Transverse colon (tissue), 4 donors: ENCODE results near the gene TMSB4X. TPM values are rescaled to one million over a fixed set of nuclear protein-coding genes. Genes with fewer than 3 reads are reported as not detected.

ENCODE experiments used
- DNase-seq: peaks from one replicate; pipeline ENCODE4 v3.0.0-alpha.2; 2019
- H3K27ac ChIP-seq, 4 donors: fragments of 200-600 bp; sonication (generic); 2 replicates each; pipeline ENCODE4 v1.5.1; 2016 to 2018; ENCODE audit warnings: inconsistent platforms in 4 of 4
- H3K27me3 ChIP-seq: fragments of 200-600 bp; sonication (generic); 2 replicates; pipeline ENCODE4 v1.5.1; 2017; ENCODE audit warnings: inconsistent platforms
- H3K36me3 ChIP-seq, 4 donors: fragments of 200-600 bp; sonication (generic); 2 replicates each; pipeline ENCODE4 v1.5.1; 2017 to 2019; ENCODE audit warnings: inconsistent platforms in 4 of 4
- H3K4me1 ChIP-seq, 4 donors: fragments of 200-600 bp; sonication (generic); 2 replicates each; pipeline ENCODE4 v1.5.1; 2017 to 2020; ENCODE audit warnings: inconsistent platforms in 4 of 4
- H3K4me3 ChIP-seq, 4 donors: fragments of 200-600 bp; sonication (generic); 1 replicate in 1 of 4; 2 replicates in 3 of 4; pipeline versions ENCODE4 v1.5.1 to v1.6.1; 2017 to 2019; ENCODE audit warnings: inconsistent platforms in 4 of 4
- H3K9me3 ChIP-seq, 2 donors: fragments of 200-600 bp; sonication (generic); 2 replicates each; pipeline ENCODE4 v1.5.1; 2017 to 2019; ENCODE audit warnings: inconsistent platforms in 2 of 2
- EP300 ChIP-seq: sonication (generic); formaldehyde crosslinking; IDR thresholded peaks from one replicate; pipeline ENCODE4 v1.6.1; 2017; ENCODE audit warnings: antibody characterized with exemption, low read depth
- POLR2A ChIP-seq: fragments of 450-650 bp; IDR thresholded peaks from one replicate; pipeline ENCODE4 v1.6.1; 2016; ENCODE audit warnings: antibody characterized with exemption, mild to moderate bottlenecking, moderate library complexity
- POLR2AphosphoS5 ChIP-seq, 3 donors: sonication (generic); formaldehyde crosslinking; IDR thresholded peaks; one replicate each; pipeline ENCODE4 v1.6.1; 2016; ENCODE audit warnings: antibody characterized with exemption in 3 of 3
- WGBS, 2 donors: methylation state at CpG; one replicate each; pipeline ENCODE4 v1.1.5; 2018; ENCODE audit warnings: low coverage in 1 of 2; 5-methylcytosine and 5-hydroxymethylcytosine counted together
- in situ Hi-C, 4 donors: fragments of 200-750 bp; cut with MboI; loops; one replicate each; pipeline versions ENCODE4 v1.15.0 to v1.15.1; 2017; ENCODE audit warnings: low sequenced_read_pairs in 3 of 4, low pct_ligation_motif_present in 1 of 4, low pct_unique_long_range_greater_than_20kb in 1 of 4
- intact Hi-C: fragments of 100-400 bp; cut with DNase I; formaldehyde crosslinking; loops from one replicate; pipeline ENCODE4 v1.15.1; 2023; ENCODE audit warnings: low total_unique reads
- total RNA-seq, 4 donors: library from RNA; depleted of rRNA; stranded (reverse); fragments of >200 nt; gene quantifications; one replicate each; pipeline ENCODE4 v1.1.0, GENCODE V29; 2016
- TF ChIP-seq, protein P1 (sequence below), 5 experiments: fragments of 200-600 bp in 3 of 5; fragments of 450-650 bp in 2 of 5; sonication (generic) in 3 of 5; IDR thresholded peaks; 1 replicate in 2 of 5; 2 replicates in 3 of 5; pipeline ENCODE4 v1.5.1; 2016 to 2017; ENCODE audit warnings: antibody characterized with exemption in 5 of 5, inconsistent platforms in 3 of 5, mild to moderate bottlenecking in 2 of 5, moderate library complexity in 1 of 5

The TMSB4X gene
- total RNA-seq, 4 donors from 2014 or later, result 680 to 4,578 (median 2,996) TPM

- no peak overlapping the region for H3K4me3 ChIP-seq
- no peaks in the 10 kb centered on the region for H3K9me3 ChIP-seq
- H3K4me1 ChIP-seq, result peaks cover 0 to 25% (median 17%) of the 10 kb centered on the region in 4 donors
- H3K27ac ChIP-seq, result peak overlapping the region; percentile 77 to 84 (median 80)
- in situ Hi-C loops (no loop called here), intact Hi-C loops (no loop called here)
- no peaks in the 10 kb centered on the region for H3K36me3 ChIP-seq
- WGBS, 2 donors, result 54% methylated on average over 4 of the region's 4 CpGs; no CpG with 5 or more reads in 1 of the 2 donors
- DNase-seq, result no peak
- no peaks in the 10 kb centered on the region for H3K27me3 ChIP-seq
- TF ChIP-seq POLR2AphosphoS5 (IDR thresholded peaks at IDR 0.05) (no peak), EP300 (no peak), POLR2A (no peak)
- TF ChIP-seq, protein P1, sequence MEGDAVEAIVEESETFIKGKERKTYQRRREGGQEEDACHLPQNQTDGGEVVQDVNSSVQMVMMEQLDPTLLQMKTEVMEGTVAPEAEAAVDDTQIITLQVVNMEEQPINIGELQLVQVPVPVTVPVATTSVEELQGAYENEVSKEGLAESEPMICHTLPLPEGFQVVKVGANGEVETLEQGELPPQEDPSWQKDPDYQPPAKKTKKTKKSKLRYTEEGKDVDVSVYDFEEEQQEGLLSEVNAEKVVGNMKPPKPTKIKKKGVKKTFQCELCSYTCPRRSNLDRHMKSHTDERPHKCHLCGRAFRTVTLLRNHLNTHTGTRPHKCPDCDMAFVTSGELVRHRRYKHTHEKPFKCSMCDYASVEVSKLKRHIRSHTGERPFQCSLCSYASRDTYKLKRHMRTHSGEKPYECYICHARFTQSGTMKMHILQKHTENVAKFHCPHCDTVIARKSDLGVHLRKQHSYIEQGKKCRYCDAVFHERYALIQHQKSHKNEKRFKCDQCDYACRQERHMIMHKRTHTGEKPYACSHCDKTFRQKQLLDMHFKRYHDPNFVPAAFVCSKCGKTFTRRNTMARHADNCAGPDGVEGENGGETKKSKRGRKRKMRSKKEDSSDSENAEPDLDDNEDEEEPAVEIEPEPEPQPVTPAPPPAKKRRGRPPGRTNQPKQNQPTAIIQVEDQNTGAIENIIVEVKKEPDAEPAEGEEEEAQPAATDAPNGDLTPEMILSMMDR (IDR thresholded peaks at IDR 0.05), result no peak
Observed at GRCh38 chrX:12946406-12946805, 28.5 kb upstream of the TMSB4X start.

DNA sequence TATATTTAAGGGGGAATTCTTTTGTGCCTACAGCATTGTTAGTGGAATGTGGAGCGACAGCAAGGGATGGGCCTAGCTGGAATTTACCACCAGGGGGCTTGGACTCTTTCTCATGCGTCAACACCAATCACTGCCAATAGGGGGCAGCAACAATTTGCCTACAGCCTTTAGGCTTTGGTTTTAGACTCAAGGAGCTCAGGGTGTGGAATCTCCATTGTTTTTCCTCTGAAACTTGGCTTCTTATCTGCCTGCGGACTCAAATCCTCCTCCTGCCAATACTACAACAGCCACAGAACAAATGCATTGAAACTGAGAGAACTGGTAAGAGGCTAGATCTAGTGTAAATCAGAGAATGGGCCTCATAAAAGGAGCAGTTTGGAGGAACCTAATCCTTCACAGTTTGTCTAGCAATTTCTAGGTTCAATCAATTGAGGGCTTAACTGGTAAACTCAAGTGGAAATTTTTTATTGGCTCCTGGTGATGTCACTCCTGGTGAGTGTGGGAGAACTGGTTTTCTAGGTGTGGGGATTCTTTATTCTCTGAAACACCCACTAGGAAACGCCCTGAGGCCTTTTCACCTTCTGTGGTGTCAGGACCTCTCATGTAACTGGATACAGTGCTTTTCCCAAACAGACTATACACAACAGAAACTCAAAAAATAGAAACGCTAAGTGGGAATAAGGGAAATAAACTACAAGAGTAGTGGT is 27.9 kb upstream of the TMSB4X start:
- no peaks in the 10 kb centered on the region for H3K27me3 ChIP-seq
- intact Hi-C loops, result no loop called here

DNA sequence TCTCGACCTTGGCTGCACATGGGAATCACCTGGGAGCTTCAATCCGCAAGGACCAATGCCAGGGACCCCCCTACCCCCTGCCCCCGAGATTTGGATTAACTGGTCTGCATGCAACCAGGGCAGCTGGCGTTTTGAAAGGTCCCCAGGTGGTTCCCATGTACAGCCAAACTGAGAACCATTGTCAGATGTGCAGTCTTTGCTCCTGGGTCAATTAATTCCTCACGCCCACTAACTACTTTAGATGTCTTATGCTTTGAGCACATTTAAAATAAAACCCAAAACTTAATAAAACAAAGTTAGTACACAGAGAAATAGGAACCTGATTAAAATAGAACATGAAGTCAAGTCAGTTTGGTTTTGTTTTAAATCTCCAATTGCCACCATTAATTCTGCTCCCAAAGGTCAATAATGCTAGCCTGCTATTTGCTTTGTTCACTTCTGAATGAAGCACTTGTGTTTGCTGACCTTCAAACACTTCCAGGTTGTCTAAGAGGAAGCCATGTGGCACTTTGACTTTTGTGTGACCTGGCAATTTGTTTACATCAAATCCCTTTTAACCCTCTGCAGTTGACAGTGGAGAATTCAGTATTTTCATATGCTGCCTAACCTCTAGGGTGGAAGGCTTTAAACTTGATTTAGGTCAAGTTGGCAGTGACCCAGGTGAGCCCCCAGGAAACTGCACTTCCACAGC is 27.2 kb upstream of the TMSB4X start:
- 58% methylated on average over 5 of the region's 5 CpGs; no CpG with 5 or more reads in 1 of the 2 donors for WGBS, 2 donors
- TF ChIP-seq POLR2A, result no peak
- Histone ChIP-seq H3K27ac (peak overlapping the region; percentile 77 to 84 (median 80)), H3K36me3 (no peaks in the 10 kb centered on the region), H3K27me3 (no peaks in the 10 kb centered on the region), H3K4me1 (peaks cover 0 to 25% (median 17%) of the 10 kb centered on the region in 4 donors), H3K9me3 (no peaks in the 10 kb centered on the region), H3K4me3 (no peak overlapping the region)
- in situ Hi-C loops (no loop called here), intact Hi-C loops (no loop called here)
- no peak for DNase-seq

More for the DNA sequence above, 27.9 kb upstream of the TMSB4X start:
- no peaks in the 10 kb centered on the region for H3K36me3 ChIP-seq
- TF ChIP-seq, protein P1 (IDR thresholded peaks at IDR 0.05), result peak; percentile 77 to 97 (median 85)
- no peak for TF ChIP-seq POLR2A
- no peaks in the 10 kb centered on the region for H3K9me3 ChIP-seq
- in situ Hi-C loops, result no loop called here
- no peak overlapping the region for H3K4me3 ChIP-seq
- DNase-seq, result peak; percentile 86
- 23% methylated on average over 5 of the region's 5 CpGs; no CpG with 5 or more reads in 1 of the 2 donors for WGBS, 2 donors
- peak overlapping the region; percentile 77 to 84 (median 80) for H3K27ac ChIP-seq
- H3K4me1 ChIP-seq, result peaks cover 0 to 25% (median 17%) of the 10 kb centered on the region in 4 donors

DNA sequence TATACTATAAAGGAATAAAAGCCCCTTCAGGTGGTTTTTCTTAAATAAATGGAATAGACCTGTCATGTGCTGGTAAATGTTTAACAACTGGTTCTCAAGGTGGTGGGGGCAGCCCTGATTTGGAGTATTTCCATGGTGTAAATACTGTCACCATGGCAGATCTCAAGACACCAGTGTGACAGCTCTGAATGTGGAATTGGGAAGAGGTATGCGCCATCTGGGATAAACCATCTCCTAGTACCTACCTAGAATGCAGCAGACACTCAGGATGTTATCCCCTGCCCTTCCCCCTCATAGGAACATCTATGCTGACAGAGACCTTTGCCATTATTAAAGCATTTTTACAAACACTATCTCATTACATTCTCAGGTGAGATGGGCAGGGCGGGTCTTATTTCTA is 26.4 kb upstream of the TMSB4X start:
- intact Hi-C loops (no loop called here), in situ Hi-C loops (no loop called here)
- Histone ChIP-seq H3K4me3 (no peak overlapping the region), H3K9me3 (no peaks in the 10 kb centered on the region), H3K27me3 (no peaks in the 10 kb centered on the region), H3K36me3 (no peaks in the 10 kb centered on the region), H3K4me1 (peaks cover 0 to 25% (median 17%) of the 10 kb centered on the region in 4 donors), H3K27ac (peak overlapping the region; percentile 78 to 84 (median 82))
- TF ChIP-seq POLR2A (no peak), EP300 (no peak), POLR2AphosphoS5 (IDR thresholded peaks at IDR 0.05) (no peak)
- TF ChIP-seq, protein P1 (IDR thresholded peaks at IDR 0.05), result no peak
- 94% methylated on average over 2 of the region's 2 CpGs; no CpG with 5 or more reads in 1 of the 2 donors for WGBS, 2 donors
- no peak for DNase-seq
